Sigmoid colon (tissue), 7 donors: ENCODE data around the gene SLC44A4. TPM values are rescaled to one million over a fixed set of nuclear protein-coding genes. Genes with fewer than 3 reads are reported as not detected.

Experiments
- DNase-seq: peaks from one replicate; pipeline ENCODE4 v3.0.0-alpha.2; 2019
- H3K27ac ChIP-seq, 4 donors: fragments of 200-600 bp; sonication (generic); one replicate each; pipeline ENCODE4 v1.5.1; 2016 to 2019; ENCODE audit warnings: mild to moderate bottlenecking in 1 of 4
- H3K27me3 ChIP-seq, 3 donors: fragments of 200-600 bp; sonication (generic); one replicate each; pipeline ENCODE4 v1.5.1; 2019; ENCODE audit warnings: mild to moderate bottlenecking in 1 of 3
- H3K36me3 ChIP-seq, 4 donors: fragments of 200-600 bp; sonication (generic); one replicate each; pipeline ENCODE4 v1.5.1; 2016 to 2019
- H3K4me1 ChIP-seq, 4 donors: fragments of 200-600 bp; sonication (generic); one replicate each; pipeline ENCODE4 v1.5.1; 2017 to 2019
- H3K4me3 ChIP-seq, 4 donors: fragments of 200-600 bp; sonication (generic); one replicate each; pipeline ENCODE4 v1.5.1; 2017 to 2019; ENCODE audit warnings: mild to moderate bottlenecking in 2 of 4, moderate library complexity in 1 of 4
- H3K9me3 ChIP-seq, 4 donors: fragments of 200-600 bp in 3 of 4; sonication (generic) in 3 of 4; one replicate each; pipeline versions ENCODE4 v1.5.1 to v1.6.1; 2013 to 2019
- EP300 ChIP-seq, 4 donors: sonication (generic); formaldehyde crosslinking; IDR thresholded peaks; one replicate each; pipeline ENCODE4 v1.6.1; 2017; ENCODE audit warnings: antibody characterized with exemption in 4 of 4
- POLR2A ChIP-seq, 2 donors: fragments of 450-650 bp; IDR thresholded peaks; one replicate each; pipeline ENCODE4 v1.6.1; 2016; ENCODE audit warnings: antibody characterized with exemption in 2 of 2, mild to moderate bottlenecking in 2 of 2, moderate library complexity in 2 of 2
- POLR2AphosphoS5 ChIP-seq, 4 donors: sonication (generic); formaldehyde crosslinking; IDR thresholded peaks; one replicate each; pipeline ENCODE4 v1.6.1; 2017; ENCODE audit warnings: antibody characterized with exemption in 4 of 4
- WGBS, 2 donors: extraction: QIAGEN DNeasy Blood & Tissue Kit; methylation state at CpG; one replicate each; pipeline ENCODE4 v1.1.7; 2013; 5-methylcytosine and 5-hydroxymethylcytosine counted together
- intact Hi-C: fragments of 100-400 bp; cut with DNase I; formaldehyde crosslinking; loops from one replicate; pipeline ENCODE4 v1.15.1; 2023
- polyA plus RNA-seq, 3 donors: library from polyadenylated mRNA; stranded (reverse); fragments of 200-250 nt; gene quantifications; one replicate each; pipeline ENCODE4 v1.2.3, GENCODE V29; 2013
- total RNA-seq, 4 donors: library from RNA; depleted of rRNA; stranded (reverse); fragments of >200 nt; gene quantifications; one replicate each; pipeline ENCODE4 v1.1.0, GENCODE V29; 2016
- TF ChIP-seq, protein P1 (sequence below), 4 experiments: fragments of 450-650 bp in 3 of 4; fragments of 200-600 bp in 1 of 4; IDR thresholded peaks; one replicate each; pipeline ENCODE4 v1.5.1; 2016 to 2019; ENCODE audit warnings: antibody characterized with exemption in 4 of 4, mild to moderate bottlenecking in 3 of 4, moderate library complexity in 2 of 4
- donor health status: healthy with polysubstance abuse.
- donor health status: Bipolar disorder and iron deficiency.
- donor health status: healthy.

The SLC44A4 gene
- total and polyA plus RNA-seq, 7 donors = 1.4 to 252 (median 78.1) TPM; not detected in 2

DNA sequence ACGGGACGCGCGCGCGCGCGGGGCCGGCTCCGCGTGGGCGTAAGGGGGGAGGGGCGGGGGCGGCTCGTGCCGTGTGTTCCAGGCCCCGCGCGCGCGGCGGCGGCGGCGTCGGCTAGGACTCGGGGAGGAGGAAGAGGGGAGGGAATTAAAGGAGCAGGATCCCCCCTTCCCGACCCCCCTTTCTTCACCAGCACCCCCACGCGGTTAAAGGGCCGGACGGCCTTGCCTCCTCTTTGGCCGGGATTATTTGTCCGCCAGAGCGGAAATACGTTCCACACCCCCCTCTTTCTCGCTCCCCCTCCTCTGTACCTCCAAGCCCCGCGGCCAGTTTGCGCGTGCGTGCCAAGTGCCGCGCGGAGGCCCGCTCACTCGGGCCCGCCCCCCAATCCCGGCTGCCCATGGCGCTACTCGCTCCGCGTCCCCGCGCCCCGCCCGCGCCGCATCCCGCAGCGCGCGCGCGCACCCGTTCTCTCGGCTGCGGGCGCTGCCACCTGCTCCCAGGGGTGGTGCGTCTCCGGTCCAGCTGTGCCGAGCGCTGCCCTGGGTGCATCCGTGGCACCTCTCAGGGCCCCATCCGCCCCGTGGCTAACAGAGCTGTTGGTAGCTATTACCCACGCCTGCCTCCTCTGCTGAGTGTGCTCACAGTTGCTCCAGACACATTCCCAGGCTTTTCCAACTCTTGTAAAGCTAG is 23.3 kb upstream of the SLC44A4 start, which contains the start of gene ZBTB12:
Gene ZBTB12, minus strand, starts transcription at position 134 of the 691 bp plus-strand sequence. CDS start 781 bp downstream, outside the sequence.
- 0 to 1% methylated on average over 77 of the region's 77 CpGs for WGBS, 2 donors
- Histone ChIP-seq H3K4me3 (peak within 1 kb of the TSS; percentile 37 to 81 (median 71)), H3K27ac (peak within 1 kb of the TSS; percentile 84 to 93 (median 90)), H3K27me3 (no peaks in the 10 kb centered on the region), H3K4me1 (peaks cover 3 to 44% (median 38%) of the 10 kb centered on the region in 4 donors), H3K9me3 (no peaks in the 10 kb centered on the region), H3K36me3 (no peaks in the 10 kb centered on the region)
- TF ChIP-seq POLR2AphosphoS5 (IDR thresholded peaks at IDR 0.05) (peak; percentile 55 to 83 (median 73)), EP300 (IDR thresholded peaks at IDR 0.05) (no peak), POLR2A (IDR thresholded peaks at IDR 0.05) (peak; percentile 24 to 37)
- TF ChIP-seq, protein P1, sequence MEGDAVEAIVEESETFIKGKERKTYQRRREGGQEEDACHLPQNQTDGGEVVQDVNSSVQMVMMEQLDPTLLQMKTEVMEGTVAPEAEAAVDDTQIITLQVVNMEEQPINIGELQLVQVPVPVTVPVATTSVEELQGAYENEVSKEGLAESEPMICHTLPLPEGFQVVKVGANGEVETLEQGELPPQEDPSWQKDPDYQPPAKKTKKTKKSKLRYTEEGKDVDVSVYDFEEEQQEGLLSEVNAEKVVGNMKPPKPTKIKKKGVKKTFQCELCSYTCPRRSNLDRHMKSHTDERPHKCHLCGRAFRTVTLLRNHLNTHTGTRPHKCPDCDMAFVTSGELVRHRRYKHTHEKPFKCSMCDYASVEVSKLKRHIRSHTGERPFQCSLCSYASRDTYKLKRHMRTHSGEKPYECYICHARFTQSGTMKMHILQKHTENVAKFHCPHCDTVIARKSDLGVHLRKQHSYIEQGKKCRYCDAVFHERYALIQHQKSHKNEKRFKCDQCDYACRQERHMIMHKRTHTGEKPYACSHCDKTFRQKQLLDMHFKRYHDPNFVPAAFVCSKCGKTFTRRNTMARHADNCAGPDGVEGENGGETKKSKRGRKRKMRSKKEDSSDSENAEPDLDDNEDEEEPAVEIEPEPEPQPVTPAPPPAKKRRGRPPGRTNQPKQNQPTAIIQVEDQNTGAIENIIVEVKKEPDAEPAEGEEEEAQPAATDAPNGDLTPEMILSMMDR (IDR thresholded peaks at IDR 0.05) = peak in 1 of 4 experiments; percentile 12
- intact Hi-C loops = loop anchor here (2.0 to 10.0 kb wide), 3 partner anchors 39 to 223 kb away; partner anchors contain the start of genes ATF6B, NELFE, NEU1 and SKIC2
- DNase-seq = peak; percentile 98

DNA sequence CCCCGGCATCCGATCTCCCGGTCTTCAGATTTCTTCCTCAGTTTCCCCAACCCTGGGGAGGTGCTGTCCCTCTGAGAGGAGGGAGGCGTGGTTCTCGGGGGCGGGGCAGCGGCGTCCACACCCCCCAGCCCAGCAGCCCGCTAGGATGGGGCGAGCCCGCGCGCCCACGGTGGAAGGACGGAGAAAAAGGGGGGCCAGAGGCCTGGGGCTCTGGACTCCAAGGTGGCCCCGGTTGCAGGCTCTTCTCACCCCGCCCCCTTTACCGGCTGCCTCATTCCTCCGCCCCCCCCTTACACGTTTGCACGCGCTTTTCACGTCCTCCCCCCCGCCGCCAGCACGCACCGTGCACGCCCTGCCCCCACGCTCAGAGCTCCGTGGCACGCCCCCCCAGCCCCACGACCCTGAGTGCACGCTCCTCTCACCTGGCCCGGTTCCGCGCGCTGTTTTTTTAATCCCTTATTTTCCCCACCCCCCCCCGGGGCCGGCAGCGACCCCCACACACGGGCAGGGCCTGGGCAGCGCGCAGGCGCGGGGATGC is 22.7 kb upstream of the SLC44A4 start:
- H3K4me1 ChIP-seq = peaks cover 3 to 50% (median 44%) of the 10 kb centered on the region in 4 donors
- H3K36me3 ChIP-seq = no peaks in the 10 kb centered on the region
- intact Hi-C loops = loop anchor here (10.0 kb wide), 1 partner anchor 223 kb away; the partner anchor contains the start of gene ATF6B
- H3K9me3 ChIP-seq = no peaks in the 10 kb centered on the region
- 1 to 2% methylated on average over 45 of the region's 45 CpGs for WGBS, 2 donors
- peak overlapping the region; percentile 84 to 93 (median 90) for H3K27ac ChIP-seq
- peak; percentile 86 for DNase-seq
- H3K4me3 ChIP-seq = peak overlapping the region; percentile 37 to 81 (median 71)
- no peaks in the 10 kb centered on the region for H3K27me3 ChIP-seq
- TF ChIP-seq POLR2A (IDR thresholded peaks at IDR 0.05) (no peak), POLR2AphosphoS5 (IDR thresholded peaks at IDR 0.05) (no peak), EP300 (IDR thresholded peaks at IDR 0.05) (no peak)
- TF ChIP-seq, protein P1 (IDR thresholded peaks at IDR 0.05) = no peak

DNA sequence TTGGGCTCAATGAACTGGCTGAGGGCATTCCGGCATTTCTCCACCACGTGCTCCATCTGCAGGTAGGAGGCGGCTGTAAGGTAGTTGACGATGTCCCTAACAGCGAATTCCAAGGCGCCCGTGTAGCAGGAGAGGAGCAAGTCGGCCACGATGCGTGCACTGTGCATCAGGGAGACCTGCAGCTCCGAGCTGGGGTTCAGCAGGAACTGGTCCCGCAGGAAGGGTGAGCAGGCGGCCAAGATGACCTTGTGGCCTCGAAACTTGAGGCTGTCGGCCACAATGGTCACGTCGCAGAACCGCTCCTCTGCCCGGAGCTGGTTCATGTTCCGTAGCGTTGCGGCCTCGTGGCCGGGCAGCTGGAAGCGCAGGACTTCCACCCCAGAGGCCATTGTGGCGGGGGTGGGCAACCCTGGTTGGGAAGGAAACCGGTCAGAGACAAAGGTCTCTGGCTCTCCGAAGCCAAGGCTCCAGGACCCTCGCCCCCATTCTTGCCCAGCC is 22.2 kb upstream of the SLC44A4 start:
- WGBS, 2 donors = 20 to 62% methylated on average over 29 of the region's 29 CpGs
- no peaks in the 10 kb centered on the region for H3K36me3 ChIP-seq
- no peaks in the 10 kb centered on the region for H3K9me3 ChIP-seq
- no peaks in the 10 kb centered on the region for H3K27me3 ChIP-seq
- TF ChIP-seq POLR2A (IDR thresholded peaks at IDR 0.05) = no peak
- TF ChIP-seq, protein P1 (IDR thresholded peaks at IDR 0.05) = no peak
- no peak for TF ChIP-seq EP300 (IDR thresholded peaks at IDR 0.05)
- no peak for TF ChIP-seq POLR2AphosphoS5 (IDR thresholded peaks at IDR 0.05)
- no peak for DNase-seq
- H3K4me1 ChIP-seq = peaks cover 3 to 54% (median 49%) of the 10 kb centered on the region in 4 donors
- peak overlapping the region; percentile 37 to 81 (median 71) for H3K4me3 ChIP-seq
- H3K27ac ChIP-seq = peak overlapping the region; percentile 84 to 93 (median 90)
- intact Hi-C loops = loop anchor here (10.0 kb wide), 1 partner anchor 224 kb away; the partner anchor contains the start of gene ATF6B

DNA sequence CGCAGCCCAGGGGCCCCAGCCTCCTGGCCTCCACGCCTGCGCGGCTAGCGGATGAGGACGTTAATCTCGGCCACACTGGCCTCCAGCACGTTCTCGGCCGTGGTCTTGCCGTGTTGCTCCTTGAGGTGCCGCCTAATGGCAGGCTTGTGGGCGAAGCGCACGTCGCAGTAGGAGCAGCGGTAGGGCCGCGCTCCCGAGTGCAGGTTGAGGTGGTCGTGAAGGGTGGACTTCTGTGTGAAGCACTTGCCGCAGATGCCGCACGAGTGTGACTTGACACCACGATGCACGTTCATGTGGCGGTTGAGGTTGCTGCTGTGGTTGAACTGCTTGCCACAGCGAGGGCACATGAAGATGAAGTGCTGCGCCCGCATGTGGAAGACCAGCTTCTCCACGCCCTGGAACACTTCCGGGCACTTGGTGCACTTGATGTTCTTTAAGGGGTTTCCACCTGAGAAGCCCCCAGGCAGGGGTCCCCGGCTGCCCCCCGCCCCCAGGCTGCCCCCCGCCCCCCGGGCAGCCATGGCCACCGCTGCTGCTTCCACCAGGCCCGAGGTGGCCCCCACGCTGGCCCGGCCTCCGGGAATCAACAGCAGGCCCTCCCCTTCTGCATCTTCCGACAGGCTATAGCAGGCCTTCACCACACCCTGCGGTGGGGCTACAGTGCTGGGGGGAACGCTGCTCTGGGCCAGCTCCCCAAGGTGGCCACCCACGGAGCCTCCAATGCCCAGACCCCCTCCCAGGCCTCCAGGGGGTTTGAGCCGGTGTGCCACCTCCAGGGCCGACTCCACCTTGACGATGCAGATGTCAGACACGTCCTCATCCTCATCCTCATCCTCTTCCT is 21.3 kb upstream of the SLC44A4 start:
- intact Hi-C loops = loop anchor here (10.0 kb wide), 1 partner anchor 225 kb away; the partner anchor contains the start of gene ATF6B
- peak overlapping the region in 3 of 4 donors; percentile 84 to 93 (median 91) for H3K27ac ChIP-seq
- 85 to 87% methylated on average over 49 of the region's 49 CpGs for WGBS, 2 donors
- peaks cover 0 to 6% (median under 1%) of the 10 kb centered on the region in 4 donors for H3K36me3 ChIP-seq
- H3K27me3 ChIP-seq = no peaks in the 10 kb centered on the region
- no peak overlapping the region for H3K4me3 ChIP-seq
- TF ChIP-seq, protein P1 (IDR thresholded peaks at IDR 0.05) = no peak
- TF ChIP-seq EP300 (IDR thresholded peaks at IDR 0.05) = no peak
- no peak for TF ChIP-seq POLR2AphosphoS5 (IDR thresholded peaks at IDR 0.05)
- no peak for TF ChIP-seq POLR2A (IDR thresholded peaks at IDR 0.05)
- H3K4me1 ChIP-seq = peaks cover 3 to 54% (median 49%) of the 10 kb centered on the region in 4 donors
- DNase-seq = no peak
- H3K9me3 ChIP-seq = no peaks in the 10 kb centered on the region
